HG03039 (cell line): ENCODE measurements around the gene IL1RAPL1.

Experiments used
- ATAC-seq: cut with Tn5 transposase; IDR thresholded peaks from one replicate; pipeline ENCODE4 v1.9.1; 2021; ENCODE audit warnings: mild to moderate bottlenecking, moderate library complexity; ENCODE audit not compliant: unreplicated experiment

The IL1RAPL1 gene

GRCh38 chrX:29851857-29852605, 1264.8 kb downstream of the IL1RAPL1 start:
- ATAC-seq, result no peak

DNA sequence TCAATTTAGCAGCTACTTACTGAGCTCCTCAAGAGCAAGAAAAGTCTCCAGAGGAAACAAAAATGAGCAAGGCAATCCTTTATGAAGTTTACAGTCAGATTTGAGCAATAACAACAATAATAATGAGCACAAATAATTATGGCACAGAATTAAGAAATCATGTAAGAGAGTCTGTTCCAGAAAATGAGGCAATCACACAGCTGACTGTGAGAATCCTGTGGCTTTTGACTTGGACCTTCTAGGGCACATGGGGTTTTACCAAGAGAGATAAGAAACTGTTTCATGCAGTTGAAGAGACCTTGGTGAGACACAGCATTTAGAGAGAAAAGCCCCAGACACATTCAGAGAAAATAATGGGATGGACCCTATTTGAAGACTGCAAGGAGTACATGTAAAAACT, 1265.5 kb downstream of the IL1RAPL1 start:
- no peak for ATAC-seq

GRCh38 chrX:29858714-29859113, 1271.5 kb downstream of the IL1RAPL1 start:
- no peak for ATAC-seq

DNA sequence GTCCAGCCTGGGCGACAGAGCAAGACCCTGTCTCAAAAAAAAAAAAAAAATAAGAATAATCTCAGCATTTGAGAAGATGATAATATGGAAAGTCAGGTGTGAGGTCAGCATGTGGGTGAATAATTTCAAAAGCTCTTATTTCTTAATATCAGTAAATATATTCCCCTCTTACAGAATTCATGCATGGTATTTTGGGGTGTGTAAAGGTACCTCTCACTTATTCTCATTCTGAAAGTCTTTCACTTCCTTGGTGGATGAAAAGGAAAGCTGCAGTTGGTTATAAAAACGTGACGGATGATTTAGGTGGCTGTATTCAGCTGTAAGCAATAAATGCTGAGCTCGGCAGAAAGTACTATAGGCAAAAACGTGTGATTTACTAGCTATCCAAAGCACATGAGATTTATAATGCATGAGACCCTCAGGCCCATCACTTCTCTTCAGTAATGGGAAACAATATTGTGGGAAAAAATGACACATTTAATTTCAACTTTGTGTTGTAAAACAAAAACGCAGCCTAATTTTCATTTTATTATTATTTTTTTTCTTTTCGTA, 1275.0 kb downstream of the IL1RAPL1 start:
- no peak for ATAC-seq

DNA sequence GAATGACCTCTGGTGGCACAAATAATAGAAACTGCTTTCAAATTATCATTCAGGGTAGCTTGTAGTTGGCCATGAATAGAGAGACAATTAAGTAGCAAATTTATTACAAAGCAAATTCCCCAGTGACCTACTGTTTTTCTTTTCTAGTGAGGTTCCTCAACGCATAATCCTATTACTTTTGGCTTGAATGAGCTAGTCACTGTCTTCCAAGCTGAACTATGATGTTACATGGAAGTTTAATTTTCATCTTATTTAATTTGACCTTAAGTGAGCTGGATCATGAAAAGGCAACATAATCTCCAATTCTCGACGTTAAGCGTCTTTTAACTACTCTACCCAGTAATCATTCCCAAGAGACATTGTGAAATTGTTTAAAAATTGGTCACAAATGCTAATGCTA, 1280.7 kb downstream of the IL1RAPL1 start:
- no peak for ATAC-seq

DNA sequence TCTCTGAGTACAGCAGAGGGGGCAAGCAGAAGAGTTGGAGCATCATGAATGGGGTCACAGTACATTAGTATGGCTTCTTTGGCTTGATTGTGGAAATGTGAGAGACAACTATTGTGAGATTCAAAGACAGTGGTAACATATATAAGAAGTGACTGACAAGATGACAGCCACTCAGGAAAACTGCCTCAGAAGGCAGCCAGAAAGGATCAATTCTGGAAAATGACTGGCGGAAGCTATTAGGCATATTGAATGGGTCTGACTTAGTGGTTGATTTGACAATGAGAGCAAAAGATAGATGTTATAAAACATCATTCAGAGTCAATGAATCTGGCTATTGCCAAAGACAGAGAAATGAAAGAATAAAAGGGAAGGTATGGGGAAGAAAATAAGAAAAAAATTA, 1282.6 kb downstream of the IL1RAPL1 start:
- no peak for ATAC-seq

DNA sequence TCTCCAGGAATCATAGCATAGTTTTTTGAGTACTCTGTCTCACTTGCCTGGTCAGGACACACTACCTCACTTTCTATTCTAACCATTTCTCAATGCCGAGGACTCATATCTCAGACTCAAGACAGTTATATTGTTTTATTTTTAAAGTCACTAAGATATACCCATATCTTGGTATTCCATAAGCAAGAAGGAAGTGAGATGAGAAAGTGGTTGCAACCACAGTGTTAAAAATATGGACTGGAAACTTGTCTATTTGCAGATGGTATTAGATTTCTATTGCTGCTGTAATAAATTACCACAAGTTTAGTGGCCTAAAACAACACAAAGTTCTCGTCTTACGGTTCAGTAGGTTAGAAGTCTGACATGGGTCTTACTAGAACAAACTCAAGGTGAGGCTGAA, 1283.4 kb downstream of the IL1RAPL1 start:
- ATAC-seq, result no peak

GRCh38 chrX:29872831-29873230, 1285.6 kb downstream of the IL1RAPL1 start:
- no peak for ATAC-seq

DNA sequence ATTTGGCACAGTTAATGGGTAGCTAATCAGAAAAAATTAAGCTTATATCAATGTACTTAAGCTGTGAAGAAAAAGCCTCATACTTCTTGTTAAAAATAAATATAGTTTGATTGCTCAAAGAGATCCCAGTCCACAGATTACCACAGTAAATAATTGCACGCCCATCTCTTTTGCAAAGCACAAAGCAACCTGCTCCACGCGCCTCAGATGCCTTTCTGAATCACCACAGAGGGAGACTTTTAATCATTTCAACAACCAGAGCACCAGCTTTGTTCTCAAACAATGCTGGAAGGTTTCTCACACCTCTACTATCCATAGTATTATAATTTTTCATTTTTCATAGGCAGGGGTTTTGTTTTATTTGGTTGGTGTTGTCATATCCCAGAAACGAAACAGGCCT, 1289.5 kb downstream of the IL1RAPL1 start:
- ATAC-seq, result no peak

DNA sequence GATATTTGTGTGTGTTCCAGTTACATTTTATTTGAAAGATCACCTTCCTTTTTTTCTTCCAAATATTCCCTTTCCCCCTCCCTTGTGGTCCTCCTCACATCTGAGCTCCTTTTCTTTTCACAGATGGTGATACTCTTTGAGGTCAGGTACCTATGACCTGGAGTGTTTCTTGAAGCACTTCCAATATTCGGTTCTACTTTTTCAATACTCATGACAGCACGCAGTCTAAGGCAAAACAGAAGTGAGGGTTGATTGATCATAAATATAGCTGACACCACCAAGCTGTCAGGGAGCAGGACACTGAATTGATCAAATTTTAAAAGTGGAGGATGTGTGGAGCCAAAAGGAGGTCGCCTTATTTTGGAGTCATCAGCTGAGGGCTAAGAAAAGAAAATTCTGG, 1293.7 kb downstream of the IL1RAPL1 start:
- no peak for ATAC-seq

GRCh38 chrX:29890004-29890403, 1302.8 kb downstream of the IL1RAPL1 start:
- no peak for ATAC-seq

GRCh38 chrX:29890646-29891200, 1303.5 kb downstream of the IL1RAPL1 start:
- no peak for ATAC-seq

DNA sequence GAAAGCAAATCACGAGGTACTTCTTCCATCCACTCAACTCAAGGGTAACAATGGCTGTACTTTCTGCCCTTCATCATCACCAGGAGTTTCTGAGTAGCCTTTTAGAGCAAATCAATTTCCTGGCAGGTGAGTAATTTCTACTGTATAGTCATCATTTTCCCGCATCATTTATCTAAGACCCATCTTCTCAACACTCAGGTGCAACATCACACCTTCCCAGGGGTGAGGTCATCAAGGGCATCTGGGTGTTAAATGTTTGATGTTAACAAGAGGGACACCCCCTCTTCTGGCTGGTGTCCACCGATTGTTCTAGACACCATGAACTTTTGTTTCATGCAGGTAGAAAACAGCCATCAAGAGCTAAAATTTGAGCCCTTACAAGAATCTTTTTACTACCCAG, 1314.8 kb downstream of the IL1RAPL1 start:
- no peak for ATAC-seq

GRCh38 chrX:29903360-29903759, 1316.1 kb downstream of the IL1RAPL1 start:
- ATAC-seq, result no peak

- ATAC-seq, result no peak
Observed at GRCh38 chrX:29911673-29912072, 1324.4 kb downstream of the IL1RAPL1 start.

DNA sequence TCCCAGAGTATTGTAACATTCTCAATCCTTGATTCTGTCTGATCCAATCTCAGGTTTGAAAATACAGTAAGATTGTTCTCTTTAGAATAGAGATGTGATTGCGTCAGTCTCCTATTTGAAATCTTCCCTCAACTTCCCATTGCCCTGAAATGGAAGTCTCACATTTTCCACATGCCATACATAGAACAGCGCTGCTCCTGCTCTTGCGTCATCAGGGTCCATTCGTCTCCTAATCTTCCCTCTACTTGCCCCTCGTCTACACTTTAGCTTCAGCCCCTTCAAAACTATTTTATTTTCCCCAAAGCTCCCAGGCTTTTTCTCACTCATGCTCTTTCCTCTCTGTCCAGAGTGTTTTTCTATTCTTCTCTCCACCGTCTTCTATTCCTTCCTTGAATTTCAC, 1326.4 kb downstream of the IL1RAPL1 start:
- ATAC-seq, result no peak

GRCh38 chrX:29922607-29923006, 1335.4 kb downstream of the IL1RAPL1 start:
- ATAC-seq, result no peak

GRCh38 chrX:29926056-29926455, 1338.8 kb downstream of the IL1RAPL1 start:
- ATAC-seq, result no peak

GRCh38 chrX:29926659-29927058, 1339.4 kb downstream of the IL1RAPL1 start:
- ATAC-seq, result no peak

DNA sequence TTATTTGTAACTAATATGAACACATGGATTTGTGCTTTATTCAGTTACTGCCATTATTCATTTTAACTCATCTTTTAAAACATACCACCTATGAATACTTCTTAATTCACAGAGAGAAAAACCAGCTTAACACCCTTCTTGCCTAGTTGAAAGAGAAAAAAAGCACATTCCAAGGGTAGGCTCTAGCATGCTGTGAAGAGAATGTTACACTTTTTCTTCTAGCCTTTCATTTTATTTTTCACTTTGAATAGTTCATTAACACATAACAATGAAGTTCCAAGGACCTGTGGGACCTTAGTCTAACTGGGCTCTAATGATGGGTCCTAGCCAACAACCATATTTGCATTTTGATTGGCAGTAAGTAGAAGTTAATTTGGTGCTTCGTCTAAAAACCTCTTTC, 1348.2 kb downstream of the IL1RAPL1 start:
- ATAC-seq, result no peak

GRCh38 chrX:29940750-29941149, 1353.5 kb downstream of the IL1RAPL1 start:
- ATAC-seq, result no peak

- no peak for ATAC-seq
Observed at GRCh38 chrX:29941287-29941686, 1354.0 kb downstream of the IL1RAPL1 start.

DNA sequence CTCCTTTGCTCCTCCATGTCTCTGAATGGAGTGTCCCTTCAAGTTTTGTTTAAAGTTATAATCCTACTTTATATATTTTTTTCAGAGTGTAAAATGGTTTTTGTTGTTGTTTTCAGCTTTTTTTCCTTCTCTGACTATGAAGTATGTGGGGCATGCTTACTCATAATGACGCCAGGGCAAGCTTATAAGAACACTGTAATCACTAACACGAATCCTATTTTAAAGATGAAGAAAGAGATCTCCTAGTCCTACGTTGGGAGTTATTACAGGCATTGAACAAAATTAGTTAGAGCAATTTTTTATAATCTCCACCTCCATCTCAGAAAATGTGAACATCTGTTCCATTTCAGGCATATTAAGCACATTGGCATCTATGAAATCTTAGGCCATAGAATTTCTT, 1360.0 kb downstream of the IL1RAPL1 start:
- ATAC-seq, result no peak
